HPDE6-E6E7 (cell line): ENCODE measurements around the gene CDH6.
A peak's percentile ranks its signal among the peaks of the same experiment; 100 is the strongest.

Source experiments
- DNase-seq: peaks from one replicate; pipeline ENCODE4 v3.0.0; 2011; ENCODE audit warnings: missing footprints; ENCODE audit errors: extremely low spot score

Gene CDH6

GRCh38 chr5:31197183-31197582 lies 3.7 kb downstream of the CDH6 start:
- no peak for DNase-seq

- no peak for DNase-seq
Measured at GRCh38 chr5:31204958-31205357, 11.5 kb downstream of the CDH6 start.

GRCh38 chr5:31208043-31208442 lies 14.6 kb downstream of the CDH6 start:
- no peak for DNase-seq

GRCh38 chr5:31209334-31209733 lies 15.8 kb downstream of the CDH6 start:
- DNase-seq = no peak

DNA sequence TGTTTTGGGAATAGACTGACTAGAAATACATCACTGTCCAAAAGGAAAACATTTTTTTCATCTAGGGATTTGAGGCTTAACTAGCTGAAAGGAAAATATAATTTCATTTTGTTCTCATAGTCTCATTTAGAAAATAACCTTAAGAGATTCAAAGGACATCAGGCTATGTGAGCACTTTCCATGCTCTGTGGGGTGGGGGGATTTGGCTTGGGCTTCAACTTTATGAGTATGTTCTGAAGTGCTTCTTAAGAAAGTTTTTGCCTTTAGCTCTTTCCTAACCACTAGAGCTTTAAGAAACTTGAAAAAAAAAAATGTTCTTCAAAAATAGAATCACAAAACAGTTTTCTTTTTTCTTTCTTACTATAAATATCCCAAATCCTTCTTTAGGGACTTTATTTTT lies 17.6 kb downstream of the CDH6 start:
- DNase-seq = no peak

- DNase-seq = no peak
Measured at GRCh38 chr5:31213257-31213656, 19.8 kb downstream of the CDH6 start.

GRCh38 chr5:31213705-31214121 lies 20.2 kb downstream of the CDH6 start:
- DNase-seq = no peak

DNA sequence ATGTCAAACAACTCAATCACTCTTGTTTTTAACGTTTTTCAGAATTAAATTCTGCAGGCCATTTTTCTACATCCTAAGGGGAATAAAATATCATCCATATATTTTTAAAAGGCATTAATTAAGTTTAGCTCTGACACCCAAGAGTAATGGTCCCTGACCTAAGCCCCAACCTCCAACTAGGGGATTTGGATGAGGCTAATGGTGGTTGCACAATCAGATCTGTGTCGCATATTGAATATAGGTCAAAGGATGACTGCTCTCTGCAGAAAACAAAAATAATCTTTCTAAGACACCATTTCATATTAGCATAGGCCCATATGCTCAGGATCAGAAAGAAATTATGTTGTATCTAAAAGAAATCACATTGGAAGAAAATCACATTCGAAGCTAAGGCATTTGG lies 20.7 kb downstream of the CDH6 start:
- DNase-seq = no peak

DNA sequence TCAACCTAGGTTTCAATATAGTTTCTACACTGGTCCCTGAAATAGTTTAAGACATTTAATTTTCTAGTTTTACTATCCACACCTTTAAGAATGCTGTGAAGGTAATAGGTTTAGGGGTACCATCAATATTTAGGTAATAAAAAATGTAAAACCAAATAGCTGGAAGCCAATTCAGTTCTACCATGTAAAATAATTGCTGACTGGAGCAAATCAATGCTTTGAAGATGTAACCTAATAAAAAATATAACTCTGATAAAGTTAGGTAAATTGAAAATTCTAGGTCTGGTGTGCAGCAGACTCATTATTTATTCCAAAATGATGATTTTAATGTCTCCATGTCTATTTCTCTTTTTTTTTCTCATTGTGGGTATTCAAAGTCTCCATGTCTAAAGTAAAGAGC lies 21.8 kb downstream of the CDH6 start:
- no peak for DNase-seq

- no peak for DNase-seq
Measured at GRCh38 chr5:31217446-31217845, 24.0 kb downstream of the CDH6 start.

GRCh38 chr5:31218978-31219377 lies 25.5 kb downstream of the CDH6 start:
- no peak for DNase-seq

- DNase-seq = no peak
Measured at GRCh38 chr5:31221001-31221400, 27.5 kb downstream of the CDH6 start.

GRCh38 chr5:31225118-31225517 lies 31.6 kb downstream of the CDH6 start:
- no peak for DNase-seq

- DNase-seq = no peak
Measured at GRCh38 chr5:31225613-31226012, 32.1 kb downstream of the CDH6 start.

DNA sequence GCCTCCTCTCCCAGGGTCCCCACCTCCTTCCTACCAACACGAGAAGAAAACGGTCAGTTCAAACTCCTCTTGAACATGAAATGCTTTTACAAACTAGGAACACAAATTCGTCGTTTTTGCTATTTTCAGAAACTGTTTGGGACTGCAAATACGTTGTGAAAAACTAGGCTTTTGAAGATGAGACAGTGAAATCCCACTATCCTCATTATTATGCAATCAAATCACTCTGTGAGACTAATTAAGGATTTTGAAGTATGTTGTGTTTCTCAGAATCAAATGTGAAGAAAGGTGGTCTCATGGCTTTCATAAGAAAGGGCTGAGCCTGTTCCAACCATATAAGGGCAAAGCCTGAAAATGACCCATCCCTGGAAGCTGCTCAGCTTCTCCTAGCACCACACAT lies 33.2 kb downstream of the CDH6 start:
- no peak for DNase-seq

- no peak for DNase-seq
Measured at GRCh38 chr5:31229266-31229665, 35.8 kb downstream of the CDH6 start.

DNA sequence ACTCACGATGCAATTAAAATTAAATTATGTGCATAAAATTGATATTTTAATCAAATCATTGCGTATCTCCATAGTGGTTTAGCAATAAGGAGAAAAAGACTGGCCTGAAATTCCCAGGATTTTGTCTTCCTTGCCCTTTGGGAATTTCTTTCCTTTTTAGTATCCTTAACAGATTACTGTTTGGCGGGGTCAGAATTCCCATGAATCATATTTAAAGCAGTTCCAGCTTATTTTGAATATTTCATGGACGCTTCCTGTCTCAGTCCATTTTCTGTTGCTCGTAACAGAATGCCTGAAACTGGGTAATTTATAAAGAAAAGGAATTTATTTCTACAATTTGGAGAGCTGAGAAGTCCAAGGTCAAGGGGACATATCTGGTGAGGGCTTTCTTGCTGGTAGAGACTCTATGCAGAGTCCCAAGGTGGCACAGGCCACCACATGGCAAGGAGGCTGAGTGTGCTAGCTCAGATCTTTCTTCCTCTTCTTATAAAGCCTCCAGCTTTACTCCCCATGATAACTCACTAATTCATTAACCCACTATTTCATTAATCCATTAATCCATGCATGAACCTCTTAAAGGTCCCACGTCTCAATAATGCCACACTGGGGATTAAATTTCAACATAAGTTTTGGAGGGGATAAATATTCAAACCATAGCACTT lies 37.8 kb downstream of the CDH6 start:
- no peak for DNase-seq

- DNase-seq = peak; percentile 39
Measured at GRCh38 chr5:31232273-31232888, 38.9 kb downstream of the CDH6 start.

GRCh38 chr5:31235381-31235780 lies 41.9 kb downstream of the CDH6 start:
- DNase-seq = no peak

DNA sequence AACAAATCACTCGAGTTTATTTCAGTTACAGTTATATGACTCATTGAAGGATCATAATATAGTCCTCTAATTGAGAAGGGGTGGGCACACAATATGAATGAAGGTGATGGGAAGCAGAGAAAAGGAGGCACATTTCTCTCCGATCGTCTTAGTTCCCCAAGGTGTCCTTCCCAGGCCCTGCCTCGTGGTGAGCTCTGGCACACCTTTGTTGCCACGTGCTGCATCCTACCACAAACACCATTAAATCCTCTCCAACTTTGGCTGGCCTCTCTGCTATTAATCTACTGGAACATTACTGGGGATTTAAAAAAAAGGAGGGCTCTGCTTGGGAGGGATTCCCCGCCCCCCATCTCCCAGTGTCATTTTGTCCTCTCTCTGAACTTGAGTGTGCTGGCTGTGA lies 42.9 kb downstream of the CDH6 start:
- DNase-seq = no peak

DNA sequence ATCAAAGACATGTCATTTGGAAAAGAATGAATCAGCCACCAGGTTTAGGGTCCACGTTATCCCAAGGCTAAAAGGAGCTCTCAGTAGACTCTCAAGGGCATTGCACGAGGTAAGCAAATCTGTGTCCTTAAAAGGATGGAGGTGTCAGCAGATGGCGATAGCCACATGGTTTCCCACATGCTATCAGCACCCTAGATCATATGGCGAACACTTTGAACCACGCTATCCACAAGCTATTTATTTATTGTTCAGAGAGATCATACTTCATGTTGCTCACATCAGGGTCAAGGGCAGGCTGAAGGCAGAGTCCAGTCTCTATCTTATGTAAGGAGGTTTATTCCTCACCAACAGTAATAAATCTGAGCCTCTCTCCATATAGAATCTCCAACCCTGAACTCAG lies 43.7 kb downstream of the CDH6 start:
- no peak for DNase-seq

GRCh38 chr5:31238497-31238896 lies 45.0 kb downstream of the CDH6 start:
- no peak for DNase-seq

DNA sequence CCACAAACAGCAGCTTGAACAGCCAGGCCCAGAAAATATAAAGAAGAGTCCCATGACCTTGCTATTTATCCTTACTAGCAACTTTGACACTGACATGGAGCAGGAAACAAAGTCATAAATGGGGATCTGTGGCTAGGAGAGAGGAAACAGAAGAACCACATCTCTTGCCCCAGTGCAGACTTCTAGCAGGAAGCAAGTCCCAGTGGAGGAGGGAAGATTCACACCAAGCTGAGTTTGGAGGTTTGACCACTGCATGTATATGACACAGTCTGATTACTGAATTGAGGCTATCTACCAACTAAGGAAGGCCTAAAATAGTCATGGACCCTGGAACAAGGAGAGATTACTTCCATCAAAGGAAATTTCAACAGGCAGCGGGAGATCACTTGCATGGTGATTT lies 51.4 kb downstream of the CDH6 start:
- DNase-seq = no peak

- no peak for DNase-seq
Measured at GRCh38 chr5:31247381-31247780, 53.9 kb downstream of the CDH6 start.
